HEK293 (cell line): ENCODE measurements around the gene NAV2.
A peak's percentile ranks its signal among the peaks of the same experiment; 100 is the strongest.

Experiments
- CTCF ChIA-PET: fragments of 350-600 bp; formaldehyde crosslinking; extraction: SDS; loops from one replicate; lab custom pipeline; 2021; ENCODE audit warnings: antibody characterized with exemption; lab: Yijun Ruan, JAX
- POLR2A ChIA-PET: fragments of 300-600 bp; formaldehyde crosslinking; extraction: SDS; loops from one replicate; lab custom pipeline; 2020; ENCODE audit warnings: antibody characterized with exemption, inconsistent platforms; lab: Yijun Ruan, JAX
- H3K27ac ChIP-seq: fragments of 200-500 bp; sonication (Bioruptor generic); 2 replicates; pipeline ENCODE4 v1.5.1; 2014; ENCODE audit warnings: low read depth, low read length, control low read depth, inconsistent platforms; ENCODE audit errors: extremely low read depth
- H3K36me3 ChIP-seq, 2 experiments: fragments of 200-500 bp in 1 of 2; sonication (Bioruptor generic) in 1 of 2; 1 replicate in 1 of 2; 2 replicates in 1 of 2; pipeline ENCODE4 v1.5.1; 2014 to 2017; ENCODE audit warnings: inconsistent platforms in 2 of 2, low read length in 2 of 2; ENCODE audit not compliant: control insufficient read depth in 2 of 2, insufficient read depth in 1 of 2
- H3K4me1 ChIP-seq: fragments of 200-500 bp; sonication (Bioruptor generic); 2 replicates; pipeline ENCODE4 v1.5.1; 2014; ENCODE audit warnings: mild to moderate bottlenecking, low read length, inconsistent platforms; ENCODE audit not compliant: control insufficient read depth, insufficient read depth
- H3K4me3 ChIP-seq: 2 replicates; pipeline ENCODE4 v1.5.1; 2011; ENCODE audit warnings: low read depth, mild to moderate bottlenecking, control low read depth, low read length, moderate library complexity
- H3K9me3 ChIP-seq: fragments of 200-500 bp; sonication (Bioruptor generic); 2 replicates; pipeline ENCODE4 v1.5.1; 2014; ENCODE audit warnings: low read depth, low read length, inconsistent platforms; ENCODE audit not compliant: control insufficient read depth, insufficient read depth
- BCL11B ChIP-seq: fragments of 450-650 bp; formaldehyde crosslinking; IDR thresholded peaks from 2 replicates; pipeline ENCODE4 v1.5.1; 2016; ENCODE audit warnings: low read depth, missing biosample characterization, missing genetic modification characterization
- GLIS2 ChIP-seq: fragments of 450-650 bp; formaldehyde crosslinking; IDR thresholded peaks from 2 replicates; pipeline ENCODE4 v1.5.1; 2016; ENCODE audit warnings: missing biosample characterization, missing genetic modification characterization
- PATZ1 ChIP-seq: fragments of 450-650 bp; formaldehyde crosslinking; IDR thresholded peaks from 2 replicates; pipeline ENCODE4 v1.5.1; 2016; ENCODE audit warnings: missing biosample characterization, missing genetic modification characterization
- ZBTB20 ChIP-seq: fragments of 450-650 bp; formaldehyde crosslinking; IDR thresholded peaks from 2 replicates; pipeline ENCODE4 v1.5.1; 2016; ENCODE audit warnings: missing biosample characterization, missing genetic modification characterization
- ZBTB21 ChIP-seq: fragments of 450-650 bp; formaldehyde crosslinking; IDR thresholded peaks from 2 replicates; pipeline ENCODE4 v1.5.1; 2017; ENCODE audit warnings: missing biosample characterization, missing genetic modification characterization
- ZFHX2 ChIP-seq: fragments of 450-650 bp; formaldehyde crosslinking; conservative IDR thresholded peaks from 2 replicates; pipeline ENCODE4 v1.5.1; 2016; ENCODE audit warnings: missing biosample characterization, missing genetic modification characterization
- ZFP69B ChIP-seq: fragments of 450-650 bp; formaldehyde crosslinking; IDR thresholded peaks from 2 replicates; pipeline ENCODE4 v1.5.1; 2016; ENCODE audit warnings: missing biosample characterization, missing genetic modification characterization
- ZIC2 ChIP-seq: fragments of 450-650 bp; formaldehyde crosslinking; IDR thresholded peaks from 2 replicates; pipeline ENCODE4 v1.5.1; 2016; ENCODE audit warnings: missing biosample characterization, missing genetic modification characterization
- ZNF138 ChIP-seq: fragments of 450-650 bp; formaldehyde crosslinking; IDR thresholded peaks from 2 replicates; pipeline ENCODE4 v1.5.1; 2016; ENCODE audit warnings: missing biosample characterization, missing genetic modification characterization, borderline replicate concordance
- ZNF140 ChIP-seq: fragments of 450-650 bp; formaldehyde crosslinking; IDR thresholded peaks from 2 replicates; pipeline ENCODE4 v1.5.1; 2016; ENCODE audit warnings: missing biosample characterization, missing genetic modification characterization
- ZNF174 ChIP-seq: fragments of 450-650 bp; formaldehyde crosslinking; IDR thresholded peaks from 2 replicates; pipeline ENCODE4 v1.5.0; 2017; ENCODE audit warnings: missing biosample characterization, mild to moderate bottlenecking, missing genetic modification characterization
- ZNF202 ChIP-seq: fragments of 450-650 bp; formaldehyde crosslinking; IDR thresholded peaks from 2 replicates; pipeline ENCODE4 v1.5.1; 2016; ENCODE audit warnings: missing biosample characterization, missing genetic modification characterization, borderline replicate concordance
- ZNF302 ChIP-seq: fragments of 450-650 bp; formaldehyde crosslinking; IDR thresholded peaks from 2 replicates; pipeline ENCODE4 v1.5.1; 2016; ENCODE audit warnings: missing biosample characterization, missing genetic modification characterization, low read depth
- ZNF350 ChIP-seq: fragments of 450-650 bp; formaldehyde crosslinking; IDR thresholded peaks from 2 replicates; pipeline ENCODE4 v1.5.0; 2017; ENCODE audit warnings: missing biosample characterization, mild to moderate bottlenecking, missing genetic modification characterization
- ZNF518A ChIP-seq: fragments of 450-650 bp; formaldehyde crosslinking; conservative IDR thresholded peaks from 2 replicates; pipeline ENCODE4 v1.5.1; 2016; ENCODE audit warnings: low read depth, missing biosample characterization, missing genetic modification characterization
- ZNF585B ChIP-seq: fragments of 450-650 bp; formaldehyde crosslinking; IDR thresholded peaks from 2 replicates; pipeline ENCODE4 v1.5.1; 2016; ENCODE audit warnings: missing biosample characterization, missing genetic modification characterization
- ZNF600 ChIP-seq: fragments of 450-650 bp; formaldehyde crosslinking; IDR thresholded peaks from 2 replicates; pipeline ENCODE4 v1.5.1; 2016; ENCODE audit warnings: missing biosample characterization, missing genetic modification characterization
- ZNF621 ChIP-seq: fragments of 450-650 bp; formaldehyde crosslinking; IDR thresholded peaks from 2 replicates; pipeline ENCODE4 v1.5.1; 2017; ENCODE audit warnings: missing biosample characterization, missing genetic modification characterization
- ZNF629 ChIP-seq: fragments of 450-650 bp; formaldehyde crosslinking; IDR thresholded peaks from 2 replicates; pipeline ENCODE4 v1.5.1; 2017; ENCODE audit warnings: missing biosample characterization, missing genetic modification characterization
- ZNF692 ChIP-seq: fragments of 450-650 bp; formaldehyde crosslinking; IDR thresholded peaks from 2 replicates; pipeline ENCODE4 v1.5.1; 2016; ENCODE audit warnings: missing biosample characterization, missing genetic modification characterization
- ZXDB ChIP-seq: fragments of 450-650 bp; formaldehyde crosslinking; IDR thresholded peaks from 2 replicates; pipeline ENCODE4 v1.5.1; 2016; ENCODE audit warnings: missing biosample characterization, missing genetic modification characterization
- TF ChIP-seq, protein P1 (sequence below): fragments of 450-650 bp; formaldehyde crosslinking; IDR thresholded peaks from 2 replicates; pipeline ENCODE4 v1.5.1; 2016; ENCODE audit warnings: missing biosample characterization, missing genetic modification characterization
- TF ChIP-seq, protein P2 (sequence below): fragments of 450-650 bp; formaldehyde crosslinking; IDR thresholded peaks from 2 replicates; pipeline ENCODE4 v1.5.1; 2017; ENCODE audit warnings: missing biosample characterization, missing genetic modification characterization

NAV2 gene

DNA sequence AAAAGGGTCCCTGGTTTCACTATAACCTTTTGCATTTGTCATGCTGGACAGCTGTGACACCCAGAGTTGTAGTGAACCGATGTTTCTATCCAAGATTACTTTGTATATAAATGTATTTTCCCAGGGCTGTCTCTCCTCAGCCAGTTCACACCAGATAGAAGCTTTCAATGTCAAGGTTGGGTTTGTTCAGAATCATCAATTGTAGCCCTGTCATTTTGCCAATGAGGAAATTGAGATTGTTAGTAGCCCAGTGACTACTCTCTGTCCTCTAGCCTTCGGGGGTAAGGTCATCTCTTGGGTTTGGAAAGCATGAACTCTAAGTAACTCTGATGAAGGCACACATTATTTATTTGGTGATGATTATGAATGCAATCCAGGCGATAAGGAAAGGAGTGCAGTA, 282.0 kb downstream of the NAV2 start:
- ChIA-PET POLR2A (no interaction called here), CTCF (interaction anchor here (0.7 to 1.1 kb wide), 3 partner anchors 44 to 431 kb away, joined by 3 to 4 read pairs (median 3); no protein-coding TSS in a partner anchor)
- Histone ChIP-seq H3K9me3 (no peaks in the 10 kb centered on the region), H3K27ac (no peak overlapping the region), H3K36me3 (no peaks in the 10 kb centered on the region), H3K4me1 (no peaks in the 10 kb centered on the region), H3K4me3 (no peak overlapping the region)
- TF ChIP-seq ZNF600 (tag by site-specific recombination) (no peak), ZNF629 (tag by site-specific recombination) (no peak), BCL11B (tag by site-specific recombination) (no peak), ZNF174 (tag by site-specific recombination) (no peak), ZNF585B (tag by site-specific recombination) (no peak), ZNF140 (tag by site-specific recombination) (no peak), ZNF350 (tag by site-specific recombination) (no peak), ZXDB (tag by site-specific recombination) (no peak), ZFP69B (tag by site-specific recombination) (no peak), ZNF138 (tag by site-specific recombination) (no peak), ZNF621 (no peak), ZFHX2 (tag by site-specific recombination) (no peak)
- TF ChIP-seq, protein P1, sequence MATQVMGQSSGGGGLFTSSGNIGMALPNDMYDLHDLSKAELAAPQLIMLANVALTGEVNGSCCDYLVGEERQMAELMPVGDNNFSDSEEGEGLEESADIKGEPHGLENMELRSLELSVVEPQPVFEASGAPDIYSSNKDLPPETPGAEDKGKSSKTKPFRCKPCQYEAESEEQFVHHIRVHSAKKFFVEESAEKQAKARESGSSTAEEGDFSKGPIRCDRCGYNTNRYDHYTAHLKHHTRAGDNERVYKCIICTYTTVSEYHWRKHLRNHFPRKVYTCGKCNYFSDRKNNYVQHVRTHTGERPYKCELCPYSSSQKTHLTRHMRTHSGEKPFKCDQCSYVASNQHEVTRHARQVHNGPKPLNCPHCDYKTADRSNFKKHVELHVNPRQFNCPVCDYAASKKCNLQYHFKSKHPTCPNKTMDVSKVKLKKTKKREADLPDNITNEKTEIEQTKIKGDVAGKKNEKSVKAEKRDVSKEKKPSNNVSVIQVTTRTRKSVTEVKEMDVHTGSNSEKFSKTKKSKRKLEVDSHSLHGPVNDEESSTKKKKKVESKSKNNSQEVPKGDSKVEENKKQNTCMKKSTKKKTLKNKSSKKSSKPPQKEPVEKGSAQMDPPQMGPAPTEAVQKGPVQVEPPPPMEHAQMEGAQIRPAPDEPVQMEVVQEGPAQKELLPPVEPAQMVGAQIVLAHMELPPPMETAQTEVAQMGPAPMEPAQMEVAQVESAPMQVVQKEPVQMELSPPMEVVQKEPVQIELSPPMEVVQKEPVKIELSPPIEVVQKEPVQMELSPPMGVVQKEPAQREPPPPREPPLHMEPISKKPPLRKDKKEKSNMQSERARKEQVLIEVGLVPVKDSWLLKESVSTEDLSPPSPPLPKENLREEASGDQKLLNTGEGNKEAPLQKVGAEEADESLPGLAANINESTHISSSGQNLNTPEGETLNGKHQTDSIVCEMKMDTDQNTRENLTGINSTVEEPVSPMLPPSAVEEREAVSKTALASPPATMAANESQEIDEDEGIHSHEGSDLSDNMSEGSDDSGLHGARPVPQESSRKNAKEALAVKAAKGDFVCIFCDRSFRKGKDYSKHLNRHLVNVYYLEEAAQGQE = no peak
- TF ChIP-seq, protein P2, sequence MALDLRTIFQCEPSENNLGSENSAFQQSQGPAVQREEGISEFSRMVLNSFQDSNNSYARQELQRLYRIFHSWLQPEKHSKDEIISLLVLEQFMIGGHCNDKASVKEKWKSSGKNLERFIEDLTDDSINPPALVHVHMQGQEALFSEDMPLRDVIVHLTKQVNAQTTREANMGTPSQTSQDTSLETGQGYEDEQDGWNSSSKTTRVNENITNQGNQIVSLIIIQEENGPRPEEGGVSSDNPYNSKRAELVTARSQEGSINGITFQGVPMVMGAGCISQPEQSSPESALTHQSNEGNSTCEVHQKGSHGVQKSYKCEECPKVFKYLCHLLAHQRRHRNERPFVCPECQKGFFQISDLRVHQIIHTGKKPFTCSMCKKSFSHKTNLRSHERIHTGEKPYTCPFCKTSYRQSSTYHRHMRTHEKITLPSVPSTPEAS (tag by site-specific recombination) = no peak

DNA sequence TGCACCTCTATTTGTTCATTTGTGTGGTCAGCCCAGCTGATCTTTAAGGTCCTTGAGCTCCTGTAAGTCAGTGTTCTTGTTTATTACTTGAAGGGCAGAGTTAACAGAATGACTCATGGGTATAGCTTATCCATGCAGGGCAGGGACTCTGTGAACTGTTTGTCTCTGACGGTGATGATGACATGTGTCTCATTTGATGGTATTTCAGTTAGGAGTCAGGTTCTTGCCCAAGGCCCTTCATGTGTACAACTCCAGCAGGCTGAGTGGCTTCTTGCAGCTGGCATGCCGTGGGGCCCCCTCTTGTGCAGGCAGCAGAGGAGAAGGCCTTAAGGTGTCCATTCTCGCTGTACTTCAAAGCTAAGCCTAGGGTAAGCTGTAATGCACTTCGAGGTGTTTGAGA, 282.5 kb downstream of the NAV2 start:
- H3K9me3 ChIP-seq = no peaks in the 10 kb centered on the region
- no peak overlapping the region for H3K27ac ChIP-seq
- peaks cover under 1% of the 10 kb centered on the region; the same call in 1 of the 2 replicates for H3K4me1 ChIP-seq
- ChIA-PET POLR2A (no interaction called here), CTCF (interaction anchor here (1.1 kb wide), 2 partner anchors 45 to 431 kb away, joined by 3 to 4 read pairs; no protein-coding TSS in a partner anchor)
- no peaks in the 10 kb centered on the region for H3K36me3 ChIP-seq
- no peak overlapping the region for H3K4me3 ChIP-seq
- TF ChIP-seq ZNF629 (tag by site-specific recombination) = peak; percentile 87
- TF ChIP-seq ZNF518A = no peak
- 0 out of 2 replicates have a peak, but pooled peaks have one; percentile 24 for TF ChIP-seq GLIS2 (tag by site-specific recombination)
- no peak for TF ChIP-seq ZNF302 (tag by site-specific recombination)
- TF ChIP-seq ZIC2 = peak; percentile 52; the same call in 1 of the 2 replicates
- TF ChIP-seq PATZ1 (tag by site-specific recombination) = no peak
- TF ChIP-seq ZNF692 (tag by site-specific recombination) = peak; percentile 75
- TF ChIP-seq ZNF202 (tag by site-specific recombination) = no peak
- peak; percentile 83 for TF ChIP-seq ZNF600 (tag by site-specific recombination)
- TF ChIP-seq ZBTB20 (tag by site-specific recombination) = no peak
- peak; percentile 69; the same call in 1 of the 2 replicates for TF ChIP-seq ZBTB21
